ENCODE results near the gene NUMB.

NUMB gene

GRCh38 chr14:73243341-73243740 lies 215.0 kb downstream of the NUMB start:
- no peak for DNase-seq (ENCODE audit: low read depth)
- in situ Hi-C loops (cut with HindIII; ENCODE audit: low sequenced_read_pairs) = no loop called here
- no peak for TF ChIP-seq CTCF (IDR thresholded peaks at IDR 0.05; ENCODE audit: low read depth, low read length, missing control alignments)
- H3K4me3 ChIP-seq (ENCODE audit: low read depth, low read length) = no peak overlapping the region

- DNase-seq (ENCODE audit: low read depth) = no peak
- no peak for TF ChIP-seq CTCF (IDR thresholded peaks at IDR 0.05; ENCODE audit: low read depth, low read length, missing control alignments)
- H3K4me3 ChIP-seq (ENCODE audit: low read depth, low read length) = no peak overlapping the region
- in situ Hi-C loops (cut with HindIII; ENCODE audit: low sequenced_read_pairs) = no loop called here
These were observed 215.9 kb downstream of the NUMB start for GRCh38 chr14:73242357-73242901.

GRCh38 chr14:73241481-73242165 lies 216.7 kb downstream of the NUMB start:
- in situ Hi-C loops (cut with HindIII; ENCODE audit: low sequenced_read_pairs) = no loop called here
- no peak overlapping the region for H3K4me3 ChIP-seq (ENCODE audit: low read depth, low read length)

GRCh38 chr14:73240816-73241480 lies 217.4 kb downstream of the NUMB start:
- in situ Hi-C loops (cut with HindIII; ENCODE audit: low sequenced_read_pairs) = no loop called here
- TF ChIP-seq CTCF (IDR thresholded peaks at IDR 0.05; ENCODE audit: low read depth, low read length, missing control alignments) = no peak
- H3K4me3 ChIP-seq (ENCODE audit: low read depth, low read length) = no peak overlapping the region
- DNase-seq (ENCODE audit: low read depth) = no peak

More at GRCh38 chr14:73241481-73242165, 216.7 kb downstream of the NUMB start:
- no peak for TF ChIP-seq CTCF (IDR thresholded peaks at IDR 0.05; ENCODE audit: low read depth, low read length, missing control alignments)
- no peak for DNase-seq (ENCODE audit: low read depth)

- H3K4me3 ChIP-seq (ENCODE audit: low read depth, low read length) = peak overlapping the region; percentile 49
- TF ChIP-seq CTCF (IDR thresholded peaks at IDR 0.05; ENCODE audit: low read depth, low read length, missing control alignments) = no peak
- in situ Hi-C loops (cut with HindIII; ENCODE audit: low sequenced_read_pairs) = no loop called here
- DNase-seq (ENCODE audit: low read depth) = peak; percentile 53
These were observed 218.7 kb downstream of the NUMB start for GRCh38 chr14:73239393-73240241.

- H3K4me3 ChIP-seq (ENCODE audit: low read depth, low read length) = peak overlapping the region; percentile 49
- TF ChIP-seq CTCF (IDR thresholded peaks at IDR 0.05; ENCODE audit: low read depth, low read length, missing control alignments) = no peak
- in situ Hi-C loops (cut with HindIII; ENCODE audit: low sequenced_read_pairs) = no loop called here
- no peak for DNase-seq (ENCODE audit: low read depth)
These were observed 219.4 kb downstream of the NUMB start for GRCh38 chr14:73238941-73239340.

All from astrocyte of the cerebellum (primary cell).